ENCODE results near the gene CDSN. TPM values are rescaled to one million over a fixed set of nuclear protein-coding genes. Genes with fewer than 3 reads are reported as not detected.

Gene CDSN
- polyA plus RNA-seq, 2 of the 4 experiments (the other 2 are of a cell fraction), result not detected

GRCh38 chr6:31154436-31154835, 34.2 kb upstream of the CDSN start:
- no peak for ATAC-seq
- Histone ChIP-seq H3K4me3 (no peak overlapping the region), H3K4me1 (peaks cover 13% of the 10 kb centered on the region; the same call in 2 of the 3 replicates), H3K9me3 (no peaks in the 10 kb centered on the region), H3K4me2 (no peak overlapping the region), H3K27ac (no peak overlapping the region)
- no peak for FAIRE-seq
- TF ChIP-seq ZNF302 (CRISPR knock-in tag; IDR thresholded peaks at IDR 0.05) (no peak), HEYL (CRISPR knock-in tag; IDR thresholded peaks at IDR 0.05) (no peak), POLR2AphosphoS2 (conservative IDR thresholded peaks at IDR 0.05; ENCODE audit: low read length) (no peak), PHF8 (IDR thresholded peaks at IDR 0.05; ENCODE audit: borderline replicate concordance, low read depth) (no peak), RNF2 (IDR thresholded peaks at IDR 0.05; ENCODE audit: borderline replicate concordance, low read depth) (no peak), ZFP36 (IDR thresholded peaks at IDR 0.05; ENCODE audit: borderline replicate concordance, partially characterized antibody) (no peak), USF2 (IDR thresholded peaks at IDR 0.05) (no peak), EHMT2 (IDR thresholded peaks at IDR 0.05; ENCODE audit: low read depth) (no peak), MAX (IDR thresholded peaks at IDR 0.05) (no peak), ZSCAN20 (CRISPR knock-in tag; IDR thresholded peaks at IDR 0.05) (no peak), HMGXB4 (CRISPR knock-in tag; IDR thresholded peaks at IDR 0.05; ENCODE audit: borderline replicate concordance) (no peak)
- DNase-seq (ENCODE audit: low read depth in 1 of 2, low spot score in 1 of 2), result no peak
- POLR2A ChIA-PET, result no interaction called here
- WGBS (ENCODE audit: missing lambda C conversion rate), result 98% methylated on average over 11 of the region's 15 CpGs
- CTCF ChIA-PET, result interaction anchor here (1.2 kb wide), 1 partner anchor 212 kb away, joined by 4 read pairs; no protein-coding TSS in a partner anchor

GRCh38 chr6:31152781-31153180, 32.5 kb upstream of the CDSN start:
- FAIRE-seq (no peak), DNase-seq (ENCODE audit: low read depth in 1 of 2, low spot score in 1 of 2) (no peak), ATAC-seq (no peak)
- no peak for TF ChIP-seq ZNF302 (CRISPR knock-in tag; IDR thresholded peaks at IDR 0.05)
- TF ChIP-seq JUNB (IDR thresholded peaks at IDR 0.05), result no peak
- no peak for TF ChIP-seq GATA3 (IDR thresholded peaks at IDR 0.05; ENCODE audit: borderline replicate concordance)
- TF ChIP-seq NPAS2 (CRISPR knock-in tag; IDR thresholded peaks at IDR 0.05; ENCODE audit: borderline replicate concordance), result no peak
- H3K4me1 ChIP-seq, result peaks cover 8% of the 10 kb centered on the region; the same call in 2 of the 3 replicates
- H3K4me2 ChIP-seq, result no peak overlapping the region
- H3K27ac ChIP-seq, result no peak overlapping the region
- H3K9me3 ChIP-seq, result no peaks in the 10 kb centered on the region
- ChIA-PET POLR2A (no interaction called here), CTCF (interaction anchor here (2.3 kb wide), 1 partner anchor 10 kb away, joined by 5 read pairs; no protein-coding TSS in a partner anchor)
- no peak overlapping the region for H3K4me3 ChIP-seq
- WGBS (ENCODE audit: missing lambda C conversion rate), result 88% methylated on average over 7 of the region's 7 CpGs

- DNase-seq (ENCODE audit: low read depth in 1 of 2, low spot score in 1 of 2) (no peak), ATAC-seq (no peak), FAIRE-seq (no peak)
- Histone ChIP-seq H3K27ac (no peak overlapping the region), H3K4me2 (no peak overlapping the region), H3K4me3 (no peak overlapping the region), H3K4me1 (no peaks in the 10 kb centered on the region), H3K9me3 (no peaks in the 10 kb centered on the region)
- TF ChIP-seq POLR2A (IDR thresholded peaks at IDR 0.05; ENCODE audit: low read length) (no peak), ESRRA (IDR thresholded peaks at IDR 0.05; ENCODE audit: borderline replicate concordance, low read length) (no peak), ELK1 (IDR thresholded peaks at IDR 0.05; ENCODE audit: low read depth, low read length) (no peak), FOSL2 (IDR thresholded peaks at IDR 0.05) (no peak), FOSL2 (CRISPR knock-in tag; IDR thresholded peaks at IDR 0.05) (no peak)
- ChIA-PET POLR2A (no interaction called here), CTCF (interaction anchor here (0.9 to 2.6 kb wide), 3 partner anchors 12 to 43 kb away, joined by 5 to 8 read pairs (median 8); partner anchors contain the start of gene PSORS1C2)
- 93% methylated on average over 6 of the region's 6 CpGs for WGBS (ENCODE audit: missing lambda C conversion rate)
These were observed 29.7 kb upstream of the CDSN start for GRCh38 chr6:31149827-31150447.

Measured in A549 (cell line).